ENCODE data around the gene MXI1. TPM values are rescaled to one million over a fixed set of nuclear protein-coding genes. Genes with fewer than 3 reads are reported as not detected.

The MXI1 gene
- total and polyA plus RNA-seq, 2 experiments from 2014 or later = 5.1 to 8.5 TPM

GRCh38 chr10:110220398-110220797 lies 13.0 kb downstream of the MXI1 start (continued):
- TF ChIP-seq CTCF (conservative IDR thresholded peaks at IDR 0.05; ENCODE audit: low read depth in 2 of 2) (no peak), REST (IDR thresholded peaks at IDR 0.05; ENCODE audit: unreplicated experiment) (no peak)

DNA sequence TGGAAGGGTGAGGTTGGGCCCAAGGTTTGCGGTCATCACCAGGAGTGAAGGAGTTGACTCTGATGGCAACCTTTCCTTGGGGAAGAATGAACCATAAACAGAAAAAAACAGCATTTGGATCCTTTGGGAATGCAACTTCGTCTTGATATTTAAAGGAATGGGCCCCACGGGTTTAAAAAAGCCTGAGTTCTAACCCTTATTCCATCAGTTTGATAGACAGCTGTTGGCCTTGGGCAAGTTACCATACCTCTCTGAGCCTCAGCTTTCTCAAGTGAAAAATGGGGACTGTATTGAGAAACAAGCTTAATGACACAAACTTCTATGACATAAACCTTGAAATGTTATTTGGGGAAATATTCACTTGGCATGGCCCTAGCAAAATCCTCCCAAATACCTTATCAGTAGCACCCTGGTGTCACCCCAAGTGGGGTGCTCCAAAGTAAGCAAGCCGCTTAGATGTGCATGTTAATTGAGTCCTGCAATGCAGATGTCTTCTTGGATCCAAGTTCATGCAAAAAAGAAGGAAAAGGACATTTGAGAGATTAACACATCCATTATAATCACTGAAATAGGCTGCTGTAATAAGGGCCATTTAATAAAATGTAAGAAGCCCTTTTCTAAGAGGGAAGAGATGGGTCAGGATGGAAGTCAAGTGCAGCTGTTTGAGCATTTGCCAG lies 13.8 kb downstream of the MXI1 start:
- H3K4me1 Mint-ChIP-seq = peaks cover 43% of the 10 kb centered on the region
- H3K9me3 Mint-ChIP-seq = no peaks in the 10 kb centered on the region; the same call in 2 of the 3 replicates
- H3K4me3 Mint-ChIP-seq = peak overlapping the region; percentile 64
- H4K20me1 ChIP-seq (replicated peaks; ENCODE audit: insufficient read depth) = no peaks in the 10 kb centered on the region
- peaks cover 27% of the 10 kb centered on the region for H3K27me3 Mint-ChIP-seq (ENCODE audit: insufficient read depth, low read depth, poor library complexity)
- peak overlapping the region; percentile 25; the same call in 1 of the 2 replicates for H2AFZ ChIP-seq
- DNase-seq (ENCODE audit: low spot score) = no peak
- peaks cover 7% of the 10 kb centered on the region; the same call in 1 of the 2 replicates for H3F3A ChIP-seq (replicated peaks; ENCODE audit: low read depth)
- H3K27ac Mint-ChIP-seq = no peak overlapping the region
- peaks cover 23% of the 10 kb centered on the region for H3K4me1 ChIP-seq (ENCODE audit: insufficient read depth)
- H3K9me2 ChIP-seq (ENCODE audit: insufficient read depth) = no peaks in the 10 kb centered on the region
- H3K27ac ChIP-seq (ENCODE audit: low read depth) = no peak overlapping the region
- peaks cover 42% of the 10 kb centered on the region for H3K27me3 ChIP-seq (ENCODE audit: insufficient read depth)
- TF ChIP-seq EZH2phosphoT487 (IDR thresholded peaks at IDR 0.05; ENCODE audit: unreplicated experiment) (no peak), ZNF114 (CRISPR knock-in tag; IDR thresholded peaks at IDR 0.05) (no peak), STAT1 (IDR thresholded peaks at IDR 0.05; ENCODE audit: unreplicated experiment) (no peak), REST (IDR thresholded peaks at IDR 0.05; ENCODE audit: unreplicated experiment) (no peak), JUNB (IDR thresholded peaks at IDR 0.05; ENCODE audit: unreplicated experiment) (no peak), CREB1 (CRISPR knock-in tag; IDR thresholded peaks at IDR 0.05; ENCODE audit: low read depth) (no peak), POLR2AphosphoS5 (IDR thresholded peaks at IDR 0.05; ENCODE audit: low read depth) (no peak), CTCF (conservative IDR thresholded peaks at IDR 0.05; ENCODE audit: low read depth in 2 of 2) (no peak)
- TF ChIP-seq, protein P1, sequence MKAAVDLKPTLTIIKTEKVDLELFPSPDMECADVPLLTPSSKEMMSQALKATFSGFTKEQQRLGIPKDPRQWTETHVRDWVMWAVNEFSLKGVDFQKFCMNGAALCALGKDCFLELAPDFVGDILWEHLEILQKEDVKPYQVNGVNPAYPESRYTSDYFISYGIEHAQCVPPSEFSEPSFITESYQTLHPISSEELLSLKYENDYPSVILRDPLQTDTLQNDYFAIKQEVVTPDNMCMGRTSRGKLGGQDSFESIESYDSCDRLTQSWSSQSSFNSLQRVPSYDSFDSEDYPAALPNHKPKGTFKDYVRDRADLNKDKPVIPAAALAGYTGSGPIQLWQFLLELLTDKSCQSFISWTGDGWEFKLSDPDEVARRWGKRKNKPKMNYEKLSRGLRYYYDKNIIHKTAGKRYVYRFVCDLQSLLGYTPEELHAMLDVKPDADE (IDR thresholded peaks at IDR 0.05) = no peak
- H3K4me2 ChIP-seq = peak overlapping the region; percentile 81
- H3K36me3 Mint-ChIP-seq (ENCODE audit: low read depth) = no peaks in the 10 kb centered on the region; the same call in 2 of the 3 replicates
- H3K79me2 ChIP-seq (replicated peaks; ENCODE audit: insufficient read depth) = no peaks in the 10 kb centered on the region
- H3K36me3 ChIP-seq (ENCODE audit: insufficient read depth) = no peaks in the 10 kb centered on the region
- peak overlapping the region; percentile 53 for H3K4me3 ChIP-seq
- no peak for ATAC-seq

Measured in GM23338 (cell line).